ENCODE measurements around the gene PRRT3. TPM values are rescaled to one million over a fixed set of nuclear protein-coding genes. Genes with fewer than 3 reads are reported as not detected.

PRRT3 gene
- total RNA-seq, 1 donor from 2014 or later, result 1.4 TPM

DNA sequence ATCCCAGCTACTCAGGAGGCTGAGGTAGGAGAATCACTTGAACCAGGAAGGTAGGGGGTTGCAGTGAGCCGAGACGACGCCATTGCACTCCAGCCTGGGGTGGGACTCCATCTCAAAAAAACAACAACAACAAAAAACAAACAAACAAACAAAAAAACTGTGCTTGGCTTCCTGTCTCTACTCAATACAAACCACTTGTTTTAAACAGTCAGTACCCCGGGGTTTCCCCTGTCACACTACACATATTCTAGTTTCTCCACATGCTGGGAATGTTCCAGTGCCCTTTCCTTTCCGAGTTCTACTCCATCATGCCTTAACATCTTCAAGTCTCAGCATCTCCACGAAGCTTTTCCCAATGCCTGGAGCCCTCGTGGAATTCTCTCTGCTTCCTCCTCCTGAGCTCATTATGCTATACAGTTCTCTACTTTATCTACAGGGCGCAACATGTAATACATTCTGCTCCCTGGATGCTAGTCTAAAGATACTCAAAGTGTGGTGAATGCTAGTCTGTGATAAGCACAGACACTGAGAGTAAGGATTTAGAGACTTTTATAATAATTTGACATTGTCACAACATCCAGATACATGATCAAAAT, 26.6 kb upstream of the PRRT3 start:
- Histone ChIP-seq H3K4me3 (no peak overlapping the region), H3K9me3 (no peaks in the 10 kb centered on the region), H3K36me3 (peaks cover 40% of the 10 kb centered on the region), H3K27me3 (no peaks in the 10 kb centered on the region), H3K27ac (peak overlapping the region; percentile 82), H3K4me1 (peaks cover 42% of the 10 kb centered on the region)
- intact Hi-C loops (cut with DNase I), result no loop called here
- ATAC-seq (no peak), DNase-seq (no peak)
- TF ChIP-seq CTCF (IDR thresholded peaks at IDR 0.05), result no peak

- Histone ChIP-seq H3K36me3 (peaks cover 53% of the 10 kb centered on the region), H3K4me1 (peaks cover 32% of the 10 kb centered on the region), H3K27me3 (no peaks in the 10 kb centered on the region), H3K9me3 (no peaks in the 10 kb centered on the region), H3K27ac (peak overlapping the region; percentile 82), H3K4me3 (no peak overlapping the region)
- intact Hi-C loops (cut with DNase I), result no loop called here
- ATAC-seq (peak; percentile 97), DNase-seq (peak; percentile 76)
- no peak for TF ChIP-seq CTCF (IDR thresholded peaks at IDR 0.05)
Observed at GRCh38 chr3:9976721-9977709, 24.8 kb upstream of the PRRT3 start.

DNA sequence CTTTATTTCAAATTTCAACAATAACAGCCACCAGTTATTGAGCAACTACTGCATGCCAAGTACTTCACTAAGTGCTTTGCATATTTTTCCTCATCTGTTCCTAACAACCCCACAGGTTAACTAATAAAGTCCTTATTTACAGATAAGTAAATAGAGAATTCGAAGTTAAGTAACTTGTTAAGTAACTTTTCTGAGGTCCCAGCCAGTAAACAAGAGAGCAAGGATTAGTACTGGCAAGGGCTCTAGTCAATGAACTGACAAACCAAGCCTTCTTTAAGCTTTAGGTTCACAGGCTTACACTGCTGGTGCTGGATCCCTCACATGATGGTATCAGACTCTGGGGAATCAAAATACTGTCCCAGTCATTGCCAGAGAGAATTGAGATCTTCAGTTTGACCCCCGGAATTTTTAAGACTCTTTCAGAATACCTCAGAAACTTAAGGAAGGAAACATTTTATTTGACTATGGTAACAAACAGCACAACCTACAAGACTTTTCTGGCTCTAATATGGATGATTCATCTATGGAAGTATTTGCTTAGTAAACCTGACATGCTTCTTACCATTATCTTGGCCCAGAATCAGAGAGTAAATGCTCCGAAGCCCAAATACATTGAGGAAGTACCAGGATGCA, 17.9 kb upstream of the PRRT3 start:
- TF ChIP-seq CTCF (IDR thresholded peaks at IDR 0.05), result no peak
- H3K4me3 ChIP-seq, result no peak overlapping the region
- H3K36me3 ChIP-seq, result peaks cover 83% of the 10 kb centered on the region
- H3K9me3 ChIP-seq, result no peaks in the 10 kb centered on the region
- H3K4me1 ChIP-seq, result peaks cover 7% of the 10 kb centered on the region
- H3K27me3 ChIP-seq, result no peaks in the 10 kb centered on the region
- peak; percentile 72 for ATAC-seq
- intact Hi-C loops (cut with DNase I), result no loop called here
- peak overlapping the region; percentile 27 for H3K27ac ChIP-seq
- no peak for DNase-seq

DNA sequence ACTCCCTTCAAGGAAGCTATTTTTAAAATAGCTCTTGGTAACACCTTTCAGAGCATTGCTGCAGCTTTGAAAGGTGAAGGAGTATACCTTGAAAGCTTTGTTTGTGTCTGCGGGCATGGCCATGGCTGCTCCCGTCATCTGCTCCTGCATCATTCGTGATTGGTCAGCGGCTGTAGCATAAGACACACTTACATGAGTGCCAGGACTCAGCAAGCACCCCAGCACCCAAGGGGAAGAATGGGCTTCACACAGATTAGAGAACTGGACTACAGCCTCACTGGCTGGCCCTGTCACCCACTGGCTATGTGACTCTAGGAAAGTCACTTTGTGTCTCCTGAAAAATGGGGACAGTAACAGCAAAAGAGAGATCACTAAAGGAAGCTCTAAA, 17.4 kb upstream of the PRRT3 start:
- ATAC-seq (peak; percentile 47), DNase-seq (no peak)
- Histone ChIP-seq H3K9me3 (no peaks in the 10 kb centered on the region), H3K27ac (peak overlapping the region; percentile 27), H3K4me3 (no peak overlapping the region), H3K4me1 (peaks cover 7% of the 10 kb centered on the region), H3K27me3 (no peaks in the 10 kb centered on the region), H3K36me3 (peaks cover 79% of the 10 kb centered on the region)
- intact Hi-C loops (cut with DNase I), result no loop called here
- TF ChIP-seq CTCF (IDR thresholded peaks at IDR 0.05), result no peak

- ATAC-seq (no peak), DNase-seq (no peak)
- Histone ChIP-seq H3K27ac (no peak overlapping the region), H3K27me3 (no peaks in the 10 kb centered on the region), H3K4me1 (peaks cover 7% of the 10 kb centered on the region), H3K9me3 (no peaks in the 10 kb centered on the region), H3K36me3 (peaks cover 79% of the 10 kb centered on the region), H3K4me3 (no peak overlapping the region)
- intact Hi-C loops (cut with DNase I), result no loop called here
- TF ChIP-seq CTCF (IDR thresholded peaks at IDR 0.05), result no peak
Observed at GRCh38 chr3:9966841-9967240, 14.6 kb upstream of the PRRT3 start.
